Neuronal stem cell (in vitro differentiated cells): ENCODE data around the gene ELAVL3.
A peak's percentile ranks its signal among the peaks of the same experiment; 100 is the strongest.

Source experiments
- DNase-seq: peaks from one replicate; pipeline ENCODE4 v3.0.0-alpha.2; 2013; ENCODE audit warnings: low spot score
- H2AFZ ChIP-seq: one replicate; pipeline ENCODE4 v1.6.1; 2013; ENCODE audit warnings: mild to moderate bottlenecking, low read length, inconsistent platforms
- H2AK5ac ChIP-seq: 2 replicates; pipeline ENCODE4 v1.6.1; 2013; ENCODE audit warnings: low read depth, mild to moderate bottlenecking, inconsistent platforms, low read length, moderate library complexity, mixed read lengths
- H2BK120ac ChIP-seq: 2 replicates; pipeline ENCODE4 v1.6.1; 2013; ENCODE audit warnings: low read depth, mild to moderate bottlenecking, inconsistent platforms, low read length, moderate library complexity, mixed read lengths
- H2BK12ac ChIP-seq: one replicate; pipeline ENCODE4 v1.6.1; 2013; ENCODE audit warnings: low read length, inconsistent platforms
- H2BK15ac ChIP-seq: 2 replicates; pipeline ENCODE4 v1.6.1; 2013; ENCODE audit warnings: mild to moderate bottlenecking, low read length, inconsistent platforms, mixed read lengths
- H2BK5ac ChIP-seq: one replicate; pipeline ENCODE4 v1.6.1; 2013; ENCODE audit warnings: inconsistent platforms, mild to moderate bottlenecking, low read length, moderate library complexity
- H3K14ac ChIP-seq: one replicate; pipeline ENCODE4 v1.6.1; 2013; ENCODE audit warnings: low read length, inconsistent platforms
- H3K18ac ChIP-seq: 2 replicates; pipeline ENCODE4 v1.6.1; 2013; ENCODE audit warnings: low read length, inconsistent platforms
- H3K23ac ChIP-seq: 2 replicates; pipeline ENCODE4 v1.6.1; 2013; ENCODE audit warnings: low read depth, mild to moderate bottlenecking, mixed read lengths, low read length, inconsistent platforms; ENCODE audit not compliant: poor library complexity
- H3K27ac ChIP-seq: replicated peaks from 3 replicates; pipeline ENCODE4 v1.5.1; 2013; ENCODE audit warnings: low read length, inconsistent platforms
- H3K27me3 ChIP-seq, 3 experiments: 2 replicates each; pipeline ENCODE4 v1.6.1; 2013; ENCODE audit warnings: low read length in 3 of 3, mild to moderate bottlenecking in 2 of 3, inconsistent platforms in 1 of 3, low read depth in 1 of 3, mixed read lengths in 1 of 3, moderate library complexity in 1 of 3; ENCODE audit not compliant: control insufficient read depth in 3 of 3, insufficient read depth in 3 of 3
- H3K36me3 ChIP-seq, 2 donors: replicated peaks in 1 of 2; 2 replicates each; pipeline ENCODE4 v1.6.1; 2013; ENCODE audit warnings: low read length in 2 of 2; ENCODE audit not compliant: control insufficient read depth in 2 of 2, insufficient read depth in 2 of 2
- H3K4ac ChIP-seq: 2 replicates; pipeline ENCODE4 v1.6.1; 2013; ENCODE audit warnings: inconsistent platforms, mild to moderate bottlenecking, low read length, moderate library complexity
- H3K4me1 ChIP-seq, 2 donors: 1 replicate in 1 of 2; 2 replicates in 1 of 2; pipeline ENCODE4 v1.6.1; 2013; ENCODE audit warnings: low read length in 2 of 2, low read depth in 1 of 2; ENCODE audit not compliant: control insufficient read depth in 2 of 2, insufficient read depth in 1 of 2
- H3K4me2 ChIP-seq: one replicate; pipeline ENCODE4 v1.6.1; 2013; ENCODE audit warnings: mild to moderate bottlenecking, low read length, inconsistent platforms; ENCODE audit not compliant: insufficient read depth, poor library complexity, severe bottlenecking
- H3K4me3 ChIP-seq, 2 donors: 2 replicates each; pipeline ENCODE4 v1.5.1; 2013; ENCODE audit warnings: low read length in 2 of 2, mild to moderate bottlenecking in 2 of 2, inconsistent platforms in 1 of 2, moderate library complexity in 1 of 2
- H3K79me1 ChIP-seq: one replicate; pipeline ENCODE4 v1.6.1; 2013; ENCODE audit warnings: low read depth, mild to moderate bottlenecking, inconsistent platforms, low read length, moderate library complexity
- H3K9ac ChIP-seq: one replicate; pipeline ENCODE4 v1.6.1; 2013; ENCODE audit warnings: mild to moderate bottlenecking, low read depth, low read length, inconsistent platforms; ENCODE audit not compliant: poor library complexity
- H3K9me3 ChIP-seq, 2 donors: replicated peaks in 1 of 2; 2 replicates each; pipeline versions ENCODE3 to v1.6.1; 2013; ENCODE audit warnings: low read length in 2 of 2, mild to moderate bottlenecking in 2 of 2, inconsistent platforms in 1 of 2, low read depth in 1 of 2, mixed read lengths in 1 of 2, moderate library complexity in 1 of 2; ENCODE audit not compliant: control insufficient read depth in 2 of 2, insufficient read depth in 1 of 2
- H4K8ac ChIP-seq: one replicate; pipeline ENCODE4 v1.6.1; 2013; ENCODE audit warnings: low read depth, mild to moderate bottlenecking, inconsistent platforms, low read length, moderate library complexity
- H4K91ac ChIP-seq: one replicate; pipeline ENCODE4 v1.6.1; 2013; ENCODE audit warnings: low read length, low read depth, mild to moderate bottlenecking, inconsistent platforms; ENCODE audit not compliant: poor library complexity
- WGBS, 2 donors: extraction: QIAGEN DNeasy Blood & Tissue Kit; methylation state at CpG; one replicate each; pipeline ENCODE4 v1.1.7; 2013; ENCODE audit warnings: missing lambda C conversion rate in 2 of 2, mixed read lengths in 1 of 2; ENCODE audit not compliant: insufficient read length in 2 of 2, insufficient replicate concordance in 1 of 2; ENCODE audit errors: extremely low coverage in 2 of 2; 5-methylcytosine and 5-hydroxymethylcytosine counted together

Gene ELAVL3

DNA sequence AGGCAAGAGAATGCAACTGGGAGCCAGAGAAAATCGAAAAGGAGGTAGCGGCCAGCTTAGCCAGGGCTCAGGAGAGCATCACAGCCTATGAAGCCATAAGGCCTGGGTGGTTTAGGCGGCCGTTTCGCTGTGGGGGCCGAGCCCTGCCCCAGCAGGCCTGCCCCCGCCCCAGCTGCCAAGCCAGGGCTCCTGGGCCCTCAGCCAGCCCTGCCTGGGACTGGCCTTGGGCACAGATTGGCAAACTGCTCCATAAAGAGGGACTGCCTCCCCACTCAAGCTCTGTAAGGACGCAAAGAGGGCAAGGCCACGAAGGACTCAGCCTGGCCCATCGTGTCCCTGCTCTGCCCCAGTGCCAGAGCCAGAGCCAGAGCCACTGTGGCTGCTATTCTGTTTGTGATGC, 14.6 kb upstream of the ELAVL3 start:
- no peak overlapping the region for H3K18ac ChIP-seq
- no peak for DNase-seq
- no peaks in the 10 kb centered on the region for H3K27me3 ChIP-seq
- no peaks in the 10 kb centered on the region for H3K4me1 ChIP-seq
- no peak overlapping the region for H2AFZ ChIP-seq
- H3K9ac ChIP-seq, result no peak overlapping the region
- no peak overlapping the region for H4K8ac ChIP-seq
- peak overlapping the region; percentile 5 for H2BK5ac ChIP-seq
- peaks cover 22 to 44% of the 10 kb centered on the region in 2 donors for H3K36me3 ChIP-seq
- no peak overlapping the region for H3K4me3 ChIP-seq
- H2BK120ac ChIP-seq, result no peak overlapping the region
- no peak overlapping the region for H3K23ac ChIP-seq
- no peak overlapping the region for H3K14ac ChIP-seq
- H2BK12ac ChIP-seq, result no peak overlapping the region
- no peak overlapping the region for H2AK5ac ChIP-seq
- no peak overlapping the region for H2BK15ac ChIP-seq
- no peak overlapping the region for H4K91ac ChIP-seq
- H3K27ac ChIP-seq, result no peak overlapping the region
- H3K79me1 ChIP-seq, result no peaks in the 10 kb centered on the region
- no peak overlapping the region for H3K4me2 ChIP-seq
- no peak overlapping the region for H3K4ac ChIP-seq
- no CpG with 5 or more reads among the region's 10 CpGs for WGBS, 2 donors
- no peaks in the 10 kb centered on the region for H3K9me3 ChIP-seq

DNA sequence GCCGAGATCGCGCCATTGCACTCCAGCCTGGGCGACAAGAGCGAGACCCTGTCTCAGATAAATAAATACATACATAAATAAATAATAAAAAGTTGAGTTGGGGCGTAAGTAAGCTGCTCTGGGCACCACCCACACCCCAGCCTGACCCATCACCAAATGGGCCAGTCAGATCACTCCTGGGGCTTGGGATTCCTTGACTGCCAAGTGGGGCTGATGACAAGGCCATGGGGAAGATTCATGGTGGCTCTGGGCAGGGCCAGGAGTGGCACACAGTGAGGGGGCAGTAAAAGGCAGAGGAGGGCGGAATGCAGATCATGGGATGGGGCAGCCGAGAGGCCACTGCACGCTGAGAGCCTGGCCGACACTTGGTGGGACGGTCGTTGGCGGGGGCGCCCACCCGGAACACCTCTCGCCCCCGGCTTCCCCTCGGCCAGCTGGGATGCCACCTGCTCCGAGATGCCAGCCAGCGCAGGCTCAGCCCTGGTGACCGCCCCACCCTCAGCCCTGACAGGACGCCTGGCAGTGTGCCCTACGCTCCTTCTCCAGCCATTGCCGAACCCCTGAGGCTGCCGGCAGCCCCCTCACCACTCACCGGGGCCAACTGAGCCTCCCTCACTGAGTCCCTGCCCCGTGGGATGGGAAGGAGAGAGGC, 13.9 kb upstream of the ELAVL3 start:
- no peak overlapping the region for H4K91ac ChIP-seq
- no peak overlapping the region for H3K4me3 ChIP-seq
- DNase-seq, result no peak
- no peak overlapping the region for H2BK15ac ChIP-seq
- H4K8ac ChIP-seq, result peak overlapping the region; percentile 43
- H3K36me3 ChIP-seq, result peaks cover 22 to 50% of the 10 kb centered on the region in 2 donors
- no peak overlapping the region for H3K23ac ChIP-seq
- no peak overlapping the region for H3K4me2 ChIP-seq
- H3K9ac ChIP-seq, result no peak overlapping the region
- no peak overlapping the region for H3K27ac ChIP-seq
- WGBS, 2 donors, result no CpG with 5 or more reads among the region's 27 CpGs
- H2BK5ac ChIP-seq, result no peak overlapping the region
- H2AK5ac ChIP-seq, result no peak overlapping the region
- no peaks in the 10 kb centered on the region for H3K9me3 ChIP-seq
- H3K4ac ChIP-seq, result no peak overlapping the region
- no peak overlapping the region for H2BK12ac ChIP-seq
- no peak overlapping the region for H3K18ac ChIP-seq
- H3K79me1 ChIP-seq, result no peaks in the 10 kb centered on the region
- H2AFZ ChIP-seq, result no peak overlapping the region
- H3K4me1 ChIP-seq, result no peaks in the 10 kb centered on the region
- no peak overlapping the region for H3K14ac ChIP-seq
- no peaks in the 10 kb centered on the region for H3K27me3 ChIP-seq
- no peak overlapping the region for H2BK120ac ChIP-seq

DNA sequence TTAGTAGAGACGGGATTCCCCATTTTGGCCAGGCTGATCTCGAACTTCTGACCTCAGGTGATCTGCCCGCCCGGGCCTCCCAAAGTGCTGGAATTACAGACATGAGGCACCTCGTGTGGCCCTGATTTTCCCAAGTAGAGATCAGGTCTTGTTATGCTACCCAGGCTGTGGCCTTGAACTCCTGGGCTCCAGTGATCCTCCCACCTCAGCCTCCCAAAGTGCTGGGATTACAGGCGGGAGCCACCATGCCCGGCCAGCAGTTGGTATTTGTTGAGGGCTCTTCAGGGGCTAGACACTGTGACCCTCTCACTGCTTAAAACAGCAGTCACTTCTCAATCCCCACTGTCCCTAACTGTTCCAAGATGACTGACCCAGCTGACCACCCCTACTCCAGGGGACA, 8.5 kb upstream of the ELAVL3 start:
- H3K18ac ChIP-seq, result no peak overlapping the region
- H2AK5ac ChIP-seq, result no peak overlapping the region
- no peak overlapping the region for H4K91ac ChIP-seq
- no peak overlapping the region for H3K4me2 ChIP-seq
- H2BK5ac ChIP-seq, result no peak overlapping the region
- no peak overlapping the region for H2BK12ac ChIP-seq
- H3K14ac ChIP-seq, result no peak overlapping the region
- H3K9ac ChIP-seq, result no peak overlapping the region
- H3K36me3 ChIP-seq, result peaks cover 8 to 25% of the 10 kb centered on the region in 2 donors
- no peaks in the 10 kb centered on the region for H3K9me3 ChIP-seq
- H2AFZ ChIP-seq, result no peak overlapping the region
- no peak overlapping the region for H3K4me3 ChIP-seq
- no CpG with 5 or more reads among the region's 7 CpGs for WGBS, 2 donors
- no peaks in the 10 kb centered on the region for H3K4me1 ChIP-seq
- no peaks in the 10 kb centered on the region for H3K79me1 ChIP-seq
- no peak overlapping the region for H3K27ac ChIP-seq
- H2BK120ac ChIP-seq, result no peak overlapping the region
- no peaks in the 10 kb centered on the region for H3K27me3 ChIP-seq
- no peak overlapping the region for H4K8ac ChIP-seq
- no peak for DNase-seq
- H3K4ac ChIP-seq, result no peak overlapping the region
- no peak overlapping the region for H3K23ac ChIP-seq
- no peak overlapping the region for H2BK15ac ChIP-seq

DNA sequence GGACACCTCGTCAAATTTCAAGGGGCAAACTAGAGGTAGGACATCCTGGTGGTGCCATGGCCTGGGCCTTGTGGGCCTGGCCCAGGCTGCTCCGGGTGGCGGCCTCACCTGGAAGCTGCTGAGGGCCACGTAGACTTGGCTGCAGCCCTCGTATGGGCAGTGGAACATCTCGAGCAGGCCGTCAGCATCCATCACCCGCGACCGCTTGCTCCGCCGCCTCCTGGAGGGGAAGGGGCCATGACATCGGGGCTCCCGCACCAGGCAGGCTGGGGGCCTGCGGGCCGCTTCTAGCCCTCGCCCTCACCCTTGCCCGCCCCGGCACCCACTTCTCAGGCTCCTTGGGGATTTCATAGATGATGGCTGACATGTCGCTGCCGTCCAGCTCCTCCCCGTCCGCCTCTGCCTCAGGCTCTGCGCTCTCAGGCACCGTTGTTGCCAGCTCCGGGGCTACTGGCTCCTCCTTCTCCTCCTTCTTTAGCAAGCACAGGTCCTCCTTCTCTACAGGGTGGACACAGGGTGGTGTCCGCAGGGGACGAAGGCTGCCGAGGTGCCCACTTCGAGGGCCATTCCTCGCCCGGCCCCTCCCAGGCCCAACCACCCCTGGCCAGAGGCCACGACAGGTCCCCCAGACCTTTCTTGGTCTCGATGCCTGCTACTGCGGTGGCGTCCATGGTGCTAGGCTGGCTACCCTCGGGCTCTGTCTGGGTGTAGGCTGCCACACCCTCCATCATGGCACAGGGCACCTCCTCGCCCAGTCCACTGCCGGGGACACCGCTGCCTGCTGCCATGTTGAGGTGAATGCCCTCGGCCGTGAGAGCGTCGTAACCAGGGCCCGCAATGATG, 6.0 kb upstream of the ELAVL3 start:
- peak overlapping the region; percentile 57 for H3K9ac ChIP-seq
- no CpG with 5 or more reads among the region's 45 CpGs for WGBS, 2 donors
- no peak overlapping the region for H3K4me3 ChIP-seq
- no peak overlapping the region for H4K8ac ChIP-seq
- H3K27me3 ChIP-seq, result peaks cover 0 to 7% (median 0%) of the 10 kb centered on the region in 3 experiments
- H3K27ac ChIP-seq, result no peak overlapping the region
- no peak overlapping the region for H4K91ac ChIP-seq
- H3K79me1 ChIP-seq, result no peaks in the 10 kb centered on the region
- no peaks in the 10 kb centered on the region for H3K9me3 ChIP-seq
- H3K23ac ChIP-seq, result no peak overlapping the region
- no peak for DNase-seq
- H2AFZ ChIP-seq, result no peak overlapping the region
- H3K14ac ChIP-seq, result no peak overlapping the region
- no peak overlapping the region for H3K4me2 ChIP-seq
- no peak overlapping the region for H2BK120ac ChIP-seq
- peaks cover 5 to 20% of the 10 kb centered on the region in 2 donors for H3K36me3 ChIP-seq
- no peak overlapping the region for H3K4ac ChIP-seq
- H2BK12ac ChIP-seq, result no peak overlapping the region
- H3K18ac ChIP-seq, result no peak overlapping the region
- no peak overlapping the region for H2AK5ac ChIP-seq
- H2BK5ac ChIP-seq, result no peak overlapping the region
- H2BK15ac ChIP-seq, result no peak overlapping the region
- H3K4me1 ChIP-seq, result no peaks in the 10 kb centered on the region
